Measurements from ENCODE around the gene PDE1C. TPM values are rescaled to one million over a fixed set of nuclear protein-coding genes. Genes with fewer than 3 reads are reported as not detected.

The PDE1C gene
- total and polyA plus RNA-seq, 11 donors = 35.3 to 307 (median 141) TPM

- WGBS, 4 donors = 80 to 86% (median 82%) methylated on average over 8 of the region's 8 CpGs
- no peaks in the 10 kb centered on the region for H3K4me1 ChIP-seq
Observed at GRCh38 chr7:31720366-31720765, 349.8 kb downstream of the PDE1C start.

GRCh38 chr7:31716355-31716754 lies 353.9 kb downstream of the PDE1C start:
- WGBS, 4 donors = 55 to 80% (median 65%) methylated on average over 1 of the region's 1 CpG
- H3K9me3 ChIP-seq = no peaks in the 10 kb centered on the region
- no peak overlapping the region for H3K4me3 ChIP-seq
- H3K4me1 ChIP-seq = no peaks in the 10 kb centered on the region
- TF ChIP-seq POLR2A (IDR thresholded peaks at IDR 0.05) = no peak
- no peak for TF ChIP-seq CTCF (IDR thresholded peaks at IDR 0.05)
- no peaks in the 10 kb centered on the region for H3K36me3 ChIP-seq
- H3K27ac ChIP-seq = no peak overlapping the region
- no peaks in the 10 kb centered on the region for H3K27me3 ChIP-seq
- ATAC-seq = no peak
- no peak for DNase-seq
- intact Hi-C loops (cut with DNase I) = no loop called here

More at GRCh38 chr7:31720366-31720765, 349.8 kb downstream of the PDE1C start:
- Histone ChIP-seq H3K4me3 (no peak overlapping the region), H3K27me3 (no peaks in the 10 kb centered on the region), H3K27ac (no peak overlapping the region), H3K36me3 (no peaks in the 10 kb centered on the region), H3K9me3 (no peaks in the 10 kb centered on the region)
- intact Hi-C loops (cut with DNase I) = no loop called here
- TF ChIP-seq CTCF (IDR thresholded peaks at IDR 0.05) (no peak), POLR2A (IDR thresholded peaks at IDR 0.05) (no peak)
- DNase-seq (no peak), ATAC-seq (no peak)

GRCh38 chr7:31710171-31710570 lies 360.0 kb downstream of the PDE1C start:
- Histone ChIP-seq H3K27me3 (no peaks in the 10 kb centered on the region), H3K4me3 (no peak overlapping the region), H3K27ac (no peak overlapping the region), H3K4me1 (no peaks in the 10 kb centered on the region), H3K36me3 (no peaks in the 10 kb centered on the region), H3K9me3 (no peaks in the 10 kb centered on the region)
- ATAC-seq (no peak), DNase-seq (no peak)
- TF ChIP-seq CTCF (IDR thresholded peaks at IDR 0.05) = no peak
- 58 to 79% (median 76%) methylated on average over 1 of the region's 1 CpG for WGBS, 4 donors
- intact Hi-C loops (cut with DNase I) = no loop called here

GRCh38 chr7:31707089-31707488 lies 363.1 kb downstream of the PDE1C start:
- WGBS, 4 donors = 49 to 65% (median 60%) methylated on average over 5 of the region's 5 CpGs
- Histone ChIP-seq H3K27me3 (no peaks in the 10 kb centered on the region), H3K4me3 (no peak overlapping the region), H3K9me3 (no peaks in the 10 kb centered on the region), H3K4me1 (no peaks in the 10 kb centered on the region), H3K36me3 (no peaks in the 10 kb centered on the region), H3K27ac (no peak overlapping the region)
- intact Hi-C loops (cut with DNase I) = no loop called here
- no peak for DNase-seq
- TF ChIP-seq POLR2A (IDR thresholded peaks at IDR 0.05) (no peak), CTCF (IDR thresholded peaks at IDR 0.05) (no peak)
- no peak for ATAC-seq
